A673 (cell line): ENCODE results near the gene CLASP1. TPM values are rescaled to one million over a fixed set of nuclear protein-coding genes. Genes with fewer than 3 reads are reported as not detected.

Source experiments
- BruUV-seq: library from RNA; stranded (reverse); fragments of 400-500 nt; replicated peaks from 2 replicates; lab custom pipeline; 2021; lab: Mats Ljungman, UMichigan
- CTCF ChIA-PET: fragments of 300-600 bp; sonication (Branson Sonifier 250); formaldehyde crosslinking; loops from one replicate; lab custom pipeline; 2022; ENCODE audit warnings: antibody characterized with exemption; lab: Charles Lee
- POLR2A ChIA-PET: fragments of 300-600 bp; sonication (Branson Sonifier 250); formaldehyde crosslinking; loops from one replicate; lab custom pipeline; 2022; ENCODE audit warnings: antibody characterized with exemption; ENCODE audit not compliant: low non-redundant PET; lab: Charles Lee
- DNase-seq: peaks from one replicate; pipeline ENCODE4 v3.0.0-alpha.2; 2015; ENCODE audit warnings: low spot score
- H3K27ac ChIP-seq: fragments of 200-600 bp; sonication (generic); 2 replicates; pipeline ENCODE4 v1.5.1; 2016; ENCODE audit warnings: mixed run types, low read depth, mild to moderate bottlenecking, mixed read lengths, antibody characterized with exemption, low read length; ENCODE audit not compliant: poor library complexity, severe bottlenecking
- H3K27me3 ChIP-seq: fragments of 200-600 bp; sonication (generic); replicated peaks from 2 replicates; pipeline ENCODE4 v1.6.1; 2017; ENCODE audit warnings: mixed run types, low read depth, mild to moderate bottlenecking, mixed read lengths, antibody characterized with exemption, low read length; ENCODE audit not compliant: insufficient read depth, poor library complexity
- H3K36me3 ChIP-seq: fragments of 200-600 bp; sonication (generic); 2 replicates; pipeline ENCODE4 v1.6.1; 2016; ENCODE audit warnings: mixed run types, mild to moderate bottlenecking, mixed read lengths, antibody characterized with exemption, low read length; ENCODE audit not compliant: insufficient read depth, poor library complexity, severe bottlenecking
- H3K4me1 ChIP-seq: fragments of 200-600 bp; sonication (generic); 2 replicates; pipeline ENCODE4 v1.6.1; 2017; ENCODE audit warnings: mixed run types, mild to moderate bottlenecking, mixed read lengths, antibody characterized with exemption, low read length; ENCODE audit not compliant: insufficient read depth, poor library complexity, severe bottlenecking
- H3K4me3 ChIP-seq: fragments of 200-600 bp; sonication (generic); 2 replicates; pipeline ENCODE4 v1.5.1; 2016; ENCODE audit warnings: low read depth, mixed run types, mild to moderate bottlenecking, mixed read lengths, low read length; ENCODE audit not compliant: poor library complexity, severe bottlenecking
- H3K9me3 ChIP-seq: fragments of 200-600 bp; sonication (generic); 2 replicates; pipeline ENCODE4 v1.6.1; 2016; ENCODE audit warnings: mixed run types, low read depth, mild to moderate bottlenecking, mixed read lengths, antibody characterized with exemption, low read length; ENCODE audit not compliant: poor library complexity, severe bottlenecking
- EZH2 ChIP-seq: fragments of 200-600 bp; sonication (generic); IDR thresholded peaks from 2 replicates; pipeline ENCODE4 v1.6.1; 2017; ENCODE audit warnings: borderline replicate concordance, low read depth, mild to moderate bottlenecking, mixed read lengths, antibody characterized with exemption, low read length; ENCODE audit not compliant: poor library complexity, severe bottlenecking
- intact Hi-C: fragments of 100-400 bp; cut with micrococcal nuclease; formaldehyde crosslinking; loops from one replicate; pipeline ENCODE4 v1.10.0; 2022; ENCODE audit not compliant: unreplicated experiment
- total RNA-seq: library from RNA; stranded (reverse); gene quantifications from 2 replicates; pipeline ENCODE4 v1.2.3, GENCODE V29; 2021
- TF ChIP-seq, protein P1 (sequence below): fragments of 300-800, 200-600 bp; sonication (generic); conservative IDR thresholded peaks from 2 replicates; pipeline ENCODE4 v1.5.1; 2017; ENCODE audit warnings: low read depth, mild to moderate bottlenecking, antibody characterized with exemption, low read length, moderate library complexity, mixed read lengths

Gene CLASP1
- total RNA-seq, 1 experiment from 2014 or later: 69.1 TPM

DNA sequence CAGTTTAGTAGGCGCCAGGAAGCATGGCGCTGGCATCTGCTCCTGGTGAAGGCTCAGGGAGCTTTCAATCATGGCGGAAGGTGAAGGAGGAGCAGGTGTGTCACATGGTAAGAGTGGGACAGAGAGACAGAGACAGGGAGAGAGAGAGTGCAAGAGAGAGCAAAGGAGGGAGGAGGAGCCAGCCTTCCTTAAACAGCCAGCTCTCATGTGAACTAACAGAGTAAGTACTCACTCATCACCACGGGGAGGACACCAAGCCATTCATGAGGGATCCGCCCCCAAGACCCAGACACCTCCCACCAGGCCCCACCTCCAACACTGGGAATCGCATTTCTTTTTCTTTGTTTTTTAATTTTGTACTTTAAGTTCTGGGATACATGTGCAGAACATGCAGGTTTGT, 40.8 kb upstream of the CLASP1 start:
- H3K4me1 ChIP-seq: peaks cover 7% of the 10 kb centered on the region
- peak; percentile 36 for DNase-seq
- H3K4me3 ChIP-seq: no peak overlapping the region
- ChIA-PET POLR2A (no interaction called here), CTCF (no interaction called here)
- H3K36me3 ChIP-seq: no peaks in the 10 kb centered on the region
- TF ChIP-seq, protein P1, sequence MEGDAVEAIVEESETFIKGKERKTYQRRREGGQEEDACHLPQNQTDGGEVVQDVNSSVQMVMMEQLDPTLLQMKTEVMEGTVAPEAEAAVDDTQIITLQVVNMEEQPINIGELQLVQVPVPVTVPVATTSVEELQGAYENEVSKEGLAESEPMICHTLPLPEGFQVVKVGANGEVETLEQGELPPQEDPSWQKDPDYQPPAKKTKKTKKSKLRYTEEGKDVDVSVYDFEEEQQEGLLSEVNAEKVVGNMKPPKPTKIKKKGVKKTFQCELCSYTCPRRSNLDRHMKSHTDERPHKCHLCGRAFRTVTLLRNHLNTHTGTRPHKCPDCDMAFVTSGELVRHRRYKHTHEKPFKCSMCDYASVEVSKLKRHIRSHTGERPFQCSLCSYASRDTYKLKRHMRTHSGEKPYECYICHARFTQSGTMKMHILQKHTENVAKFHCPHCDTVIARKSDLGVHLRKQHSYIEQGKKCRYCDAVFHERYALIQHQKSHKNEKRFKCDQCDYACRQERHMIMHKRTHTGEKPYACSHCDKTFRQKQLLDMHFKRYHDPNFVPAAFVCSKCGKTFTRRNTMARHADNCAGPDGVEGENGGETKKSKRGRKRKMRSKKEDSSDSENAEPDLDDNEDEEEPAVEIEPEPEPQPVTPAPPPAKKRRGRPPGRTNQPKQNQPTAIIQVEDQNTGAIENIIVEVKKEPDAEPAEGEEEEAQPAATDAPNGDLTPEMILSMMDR: no peak
- TF ChIP-seq EZH2: no peak
- H3K27ac ChIP-seq: no peak overlapping the region
- H3K9me3 ChIP-seq: no peaks in the 10 kb centered on the region
- no TSS peak for BruUV-seq
- H3K27me3 ChIP-seq: no peaks in the 10 kb centered on the region
- intact Hi-C loops: no loop called here

DNA sequence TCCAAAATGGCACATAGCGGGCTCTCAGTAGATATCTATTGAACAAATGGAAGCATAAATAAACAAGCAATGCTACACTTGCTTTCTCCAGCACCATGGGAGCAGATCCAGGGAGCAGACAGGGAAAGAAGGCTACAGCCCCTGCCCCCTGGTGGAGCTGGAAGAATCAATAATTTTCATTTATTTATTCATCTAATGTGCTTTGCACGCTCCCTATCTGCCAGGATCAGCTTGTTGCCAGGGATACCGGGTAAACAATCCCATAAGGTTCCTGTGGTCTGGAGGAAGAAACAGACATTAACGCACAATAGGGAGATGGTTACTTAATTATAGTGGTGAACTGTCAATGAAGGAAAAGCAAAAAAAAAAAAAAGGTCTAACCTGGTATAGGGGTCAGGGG, 40.1 kb upstream of the CLASP1 start:
- ChIA-PET CTCF (no interaction called here), POLR2A (no interaction called here)
- H3K27ac ChIP-seq: no peak overlapping the region
- TF ChIP-seq EZH2: no peak
- TF ChIP-seq, protein P1: peak; percentile 54
- no peak overlapping the region for H3K4me3 ChIP-seq
- peaks cover 7% of the 10 kb centered on the region for H3K4me1 ChIP-seq
- H3K36me3 ChIP-seq: no peaks in the 10 kb centered on the region
- no peaks in the 10 kb centered on the region for H3K27me3 ChIP-seq
- H3K9me3 ChIP-seq: no peaks in the 10 kb centered on the region
- DNase-seq: peak; percentile 77
- intact Hi-C loops: no loop called here
- BruUV-seq: no TSS peak

DNA sequence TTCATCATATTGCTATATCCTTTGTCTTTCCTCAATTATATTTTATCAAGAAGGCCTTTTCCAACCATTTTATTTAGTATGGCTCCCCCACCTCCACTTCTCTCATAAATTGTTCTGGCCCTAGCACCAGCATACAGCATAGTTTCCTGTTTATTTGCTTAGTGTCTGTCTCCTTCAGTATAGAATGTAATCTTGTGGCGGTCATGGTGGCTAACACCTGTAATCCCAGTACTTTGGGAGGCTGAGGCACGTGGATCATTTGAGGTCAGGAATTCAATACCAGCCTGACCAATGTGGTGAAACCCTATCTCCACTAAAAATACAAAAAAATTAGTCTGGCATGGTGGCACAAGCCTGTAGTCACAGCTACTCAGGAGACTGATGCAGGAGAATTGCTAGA, 39.6 kb upstream of the CLASP1 start:
- no TSS peak for BruUV-seq
- no peak for DNase-seq
- H3K27me3 ChIP-seq: no peaks in the 10 kb centered on the region
- H3K4me3 ChIP-seq: no peak overlapping the region
- ChIA-PET POLR2A (no interaction called here), CTCF (no interaction called here)
- TF ChIP-seq, protein P1: no peak
- TF ChIP-seq EZH2: no peak
- intact Hi-C loops: no loop called here
- no peak overlapping the region for H3K27ac ChIP-seq
- H3K4me1 ChIP-seq: peaks cover 7% of the 10 kb centered on the region
- no peaks in the 10 kb centered on the region for H3K36me3 ChIP-seq
- peaks cover under 1% of the 10 kb centered on the region for H3K9me3 ChIP-seq
